ENCODE results near the gene FAM209B.
A peak's percentile ranks its signal among the peaks of the same experiment; 100 is the strongest.

FAM209B gene

GRCh38 chr20:56504373-56505005 is 28.6 kb upstream of the FAM209B start:
- H3K9me3 Mint-ChIP-seq, result no peaks in the 10 kb centered on the region
- H3K27ac Mint-ChIP-seq, result no peak overlapping the region
- H3K4me1 Mint-ChIP-seq, result peaks cover 6% of the 10 kb centered on the region
- H3K27me3 Mint-ChIP-seq (ENCODE audit: low read depth), result no peaks in the 10 kb centered on the region
- peaks cover 11% of the 10 kb centered on the region for H3K36me3 Mint-ChIP-seq (ENCODE audit: low read depth)
- no peak overlapping the region for H3K4me3 Mint-ChIP-seq
- TF ChIP-seq CTCF (IDR thresholded peaks at IDR 0.05; ENCODE audit: unreplicated experiment in 3 of 3), result peak in 2 of 3 experiments; percentile 18 to 45

- TF ChIP-seq CTCF (IDR thresholded peaks at IDR 0.05; ENCODE audit: unreplicated experiment in 3 of 3), result no peak
- H3K4me3 Mint-ChIP-seq, result no peak overlapping the region
- H3K27ac Mint-ChIP-seq, result peak overlapping the region in 1 of 3 experiments; percentile 28
- H3K9me3 Mint-ChIP-seq, result no peaks in the 10 kb centered on the region
- H3K36me3 Mint-ChIP-seq (ENCODE audit: low read depth), result peaks cover 11% of the 10 kb centered on the region
- H3K27me3 Mint-ChIP-seq (ENCODE audit: low read depth), result no peaks in the 10 kb centered on the region
- H3K4me1 Mint-ChIP-seq, result peaks cover 6% of the 10 kb centered on the region
Measured at GRCh38 chr20:56506103-56506502, 26.9 kb upstream of the FAM209B start.

GRCh38 chr20:56511926-56512325 is 21.1 kb upstream of the FAM209B start:
- Mint-ChIP-seq H3K4me1 (peaks cover 35% of the 10 kb centered on the region), H3K36me3 (ENCODE audit: low read depth) (peaks cover 32% of the 10 kb centered on the region), H3K9me3 (no peaks in the 10 kb centered on the region), H3K27me3 (ENCODE audit: low read depth) (no peaks in the 10 kb centered on the region), H3K4me3 (no peak overlapping the region), H3K27ac (peak overlapping the region in 1 of 3 experiments; percentile 80)
- no peak for TF ChIP-seq CTCF (IDR thresholded peaks at IDR 0.05; ENCODE audit: unreplicated experiment in 3 of 3)

- Mint-ChIP-seq H3K9me3 (no peaks in the 10 kb centered on the region), H3K4me3 (no peak overlapping the region), H3K27me3 (ENCODE audit: low read depth) (no peaks in the 10 kb centered on the region), H3K36me3 (ENCODE audit: low read depth) (peaks cover 42% of the 10 kb centered on the region), H3K4me1 (peaks cover 35% of the 10 kb centered on the region), H3K27ac (peak overlapping the region; percentile 53 to 80 (median 73))
- TF ChIP-seq CTCF (IDR thresholded peaks at IDR 0.05; ENCODE audit: unreplicated experiment in 3 of 3), result no peak
Measured at GRCh38 chr20:56513161-56514150, 19.6 kb upstream of the FAM209B start.

GRCh38 chr20:56516631-56517030 is 16.4 kb upstream of the FAM209B start:
- Mint-ChIP-seq H3K27me3 (ENCODE audit: low read depth) (no peaks in the 10 kb centered on the region), H3K4me1 (peaks cover 35% of the 10 kb centered on the region), H3K4me3 (peak overlapping the region in 1 of 3 experiments; percentile 60), H3K27ac (peak overlapping the region; percentile 82 to 89 (median 84)), H3K9me3 (peaks cover 13% of the 10 kb centered on the region), H3K36me3 (ENCODE audit: low read depth) (peaks cover 74% of the 10 kb centered on the region)
- no peak for TF ChIP-seq CTCF (IDR thresholded peaks at IDR 0.05; ENCODE audit: unreplicated experiment in 3 of 3)

Data from nephron (organoid).